H9 (cell line): ENCODE data around the gene C1orf122. TPM values are rescaled to one million over a fixed set of nuclear protein-coding genes. Genes with fewer than 3 reads are reported as not detected.

Source experiments
- DNase-seq: peaks from one replicate; pipeline ENCODE4 v3.0.0-alpha.2; 2017
- H2AFZ ChIP-seq: one replicate; pipeline ENCODE4 v1.6.1; 2013; ENCODE audit warnings: mild to moderate bottlenecking, low read length, control low read depth, moderate library complexity
- H2AK5ac ChIP-seq: 2 replicates; pipeline ENCODE4 v1.6.1; 2013; ENCODE audit warnings: low read length, control low read depth, mixed read lengths; ENCODE audit not compliant: insufficient read length
- H2BK120ac ChIP-seq: one replicate; pipeline ENCODE4 v1.6.1; 2013; ENCODE audit warnings: low read depth, mild to moderate bottlenecking, low read length, control low read depth, inconsistent platforms; ENCODE audit not compliant: poor library complexity, severe bottlenecking
- H2BK12ac ChIP-seq: 2 replicates; pipeline ENCODE4 v1.6.1; 2013; ENCODE audit warnings: low read length, control low read depth, mixed read lengths, low read depth; ENCODE audit not compliant: insufficient read length
- H2BK15ac ChIP-seq: 2 replicates; pipeline ENCODE4 v1.6.1; 2013; ENCODE audit warnings: low read depth, low read length, control low read depth
- H2BK20ac ChIP-seq: one replicate; pipeline ENCODE4 v1.6.1; 2013; ENCODE audit warnings: low read depth, mild to moderate bottlenecking, low read length, control low read depth, inconsistent platforms; ENCODE audit not compliant: poor library complexity, severe bottlenecking
- H2BK5ac ChIP-seq: 2 replicates; pipeline ENCODE4 v1.6.1; 2013; ENCODE audit warnings: low read length, control low read depth, mixed read lengths; ENCODE audit not compliant: insufficient read length
- H3K14ac ChIP-seq: 2 replicates; pipeline ENCODE4 v1.6.1; 2013; ENCODE audit warnings: low read length, control low read depth; ENCODE audit not compliant: insufficient read depth
- H3K18ac ChIP-seq: 2 replicates; pipeline ENCODE4 v1.6.1; 2013; ENCODE audit warnings: low read depth, mild to moderate bottlenecking, mixed read lengths, low read length, control low read depth; ENCODE audit not compliant: insufficient read length
- H3K23ac ChIP-seq: 2 replicates; pipeline ENCODE4 v1.6.1; 2013; ENCODE audit warnings: low read length, control low read depth, mixed read lengths, low read depth; ENCODE audit not compliant: insufficient read length
- H3K23me2 ChIP-seq: 2 replicates; pipeline ENCODE4 v1.6.1; 2013; ENCODE audit warnings: low read depth, mild to moderate bottlenecking, mixed read lengths, low read length, control low read depth; ENCODE audit not compliant: insufficient read length, poor library complexity, severe bottlenecking
- H3K27ac ChIP-seq: 2 replicates; pipeline ENCODE4 v1.5.1; 2013; ENCODE audit warnings: low read length, control low read depth, mixed read lengths, low read depth; ENCODE audit not compliant: insufficient read length
- H3K27me3 ChIP-seq: 2 replicates; pipeline ENCODE4 v1.6.1; 2013; ENCODE audit warnings: low read length, control low read depth, inconsistent platforms; ENCODE audit not compliant: insufficient read depth
- H3K4ac ChIP-seq: 2 replicates; pipeline ENCODE4 v1.6.1; 2013; ENCODE audit warnings: low read depth, mild to moderate bottlenecking, control low read depth, inconsistent platforms, low read length, moderate library complexity
- H3K4me1 ChIP-seq: 2 replicates; pipeline ENCODE4 v1.6.1; 2013; ENCODE audit warnings: low read length, control low read depth, inconsistent platforms; ENCODE audit not compliant: insufficient read depth
- H3K4me2 ChIP-seq: 2 replicates; pipeline ENCODE4 v1.6.1; 2013; ENCODE audit warnings: low read length, control low read depth, mixed read lengths; ENCODE audit not compliant: insufficient read length, insufficient read depth
- H3K56ac ChIP-seq: 2 replicates; pipeline ENCODE4 v1.6.1; 2013; ENCODE audit warnings: low read depth, mild to moderate bottlenecking, mixed read lengths, low read length, control low read depth; ENCODE audit not compliant: insufficient read length
- H3K79me1 ChIP-seq: 2 replicates; pipeline ENCODE4 v1.6.1; 2013; ENCODE audit warnings: low read depth, mild to moderate bottlenecking, moderate library complexity, low read length, control low read depth, inconsistent platforms; ENCODE audit not compliant: insufficient read depth, poor library complexity, severe bottlenecking
- H3K79me2 ChIP-seq: 2 replicates; pipeline ENCODE4 v1.6.1; 2013; ENCODE audit warnings: low read length, control low read depth, inconsistent platforms; ENCODE audit not compliant: insufficient read depth
- H3K9ac ChIP-seq: 2 replicates; pipeline ENCODE4 v1.6.1; 2013; ENCODE audit warnings: low read length, control low read depth, mixed read lengths; ENCODE audit not compliant: insufficient read length; ENCODE audit errors: extremely low read depth
- H3K9me3 ChIP-seq: one replicate; pipeline ENCODE4 v1.6.1; 2013; ENCODE audit warnings: low read depth, low read length, inconsistent platforms; ENCODE audit not compliant: control insufficient read depth
- H3T11ph ChIP-seq: one replicate; pipeline ENCODE4 v1.6.1; 2013; ENCODE audit warnings: mild to moderate bottlenecking, low read length, control low read depth, inconsistent platforms
- H4K20me1 ChIP-seq: one replicate; pipeline ENCODE4 v1.6.1; 2013; ENCODE audit not compliant: control insufficient read depth, insufficient read length, insufficient read depth
- H4K5ac ChIP-seq: 2 replicates; pipeline ENCODE4 v1.6.1; 2013; ENCODE audit warnings: low read depth, mild to moderate bottlenecking, mixed read lengths, low read length, control low read depth; ENCODE audit not compliant: insufficient read length
- H4K8ac ChIP-seq: replicated peaks from 2 replicates; pipeline ENCODE4 v1.6.1; 2013; ENCODE audit warnings: low read length, control low read depth, mixed read lengths, low read depth; ENCODE audit not compliant: insufficient read length
- H4K91ac ChIP-seq: 2 replicates; pipeline ENCODE4 v1.6.1; 2013; ENCODE audit warnings: low read depth, mild to moderate bottlenecking, moderate library complexity, mixed read lengths, low read length, control low read depth; ENCODE audit not compliant: insufficient read length
- H3K27ac Mint-ChIP-seq, 3 experiments: 2 replicates in 2 of 3; 3 replicates in 1 of 3; pipeline ENCODE4 v1.8.0; 2020 to 2021; ENCODE audit warnings: mixed read lengths in 3 of 3, mild to moderate bottlenecking in 1 of 3, moderate library complexity in 1 of 3
- H3K27me3 Mint-ChIP-seq: 2 replicates; pipeline ENCODE4 v1.8.0; 2021; ENCODE audit warnings: low read depth, mild to moderate bottlenecking, moderate library complexity, mixed read lengths
- H3K36me3 Mint-ChIP-seq, 3 experiments: 2 replicates in 2 of 3; 3 replicates in 1 of 3; pipeline ENCODE4 v1.8.0; 2020 to 2021; ENCODE audit warnings: low read depth in 3 of 3, mixed read lengths in 3 of 3; ENCODE audit not compliant: insufficient read depth in 1 of 3
- H3K4me1 Mint-ChIP-seq, 2 experiments: 2 replicates each; pipeline ENCODE4 v1.8.0; 2020; ENCODE audit warnings: mixed read lengths in 2 of 2
- H3K4me3 Mint-ChIP-seq, 2 experiments: 2 replicates in 1 of 2; 3 replicates in 1 of 2; pipeline ENCODE4 v1.8.0; 2020 to 2021; ENCODE audit warnings: mild to moderate bottlenecking in 2 of 2, mixed read lengths in 2 of 2, moderate library complexity in 1 of 2
- H3K9me3 Mint-ChIP-seq, 2 experiments: 2 replicates in 1 of 2; 3 replicates in 1 of 2; pipeline ENCODE4 v1.8.0; 2020; ENCODE audit warnings: mild to moderate bottlenecking in 2 of 2, mixed read lengths in 2 of 2, moderate library complexity in 1 of 2
- CTCF ChIP-seq: fragments of 200-600 bp; sonication (generic); conservative IDR thresholded peaks from 3 replicates; pipeline ENCODE4 v1.8.0; 2021; ENCODE audit warnings: antibody characterized with exemption, mild to moderate bottlenecking
- total RNA-seq: library from RNA; stranded (reverse); gene quantifications from 2 replicates; pipeline ENCODE4 v1.2.1, GENCODE V29; 2021

C1orf122 gene
- total RNA-seq, 1 experiment from 2014 or later, result 59.3 TPM

DNA sequence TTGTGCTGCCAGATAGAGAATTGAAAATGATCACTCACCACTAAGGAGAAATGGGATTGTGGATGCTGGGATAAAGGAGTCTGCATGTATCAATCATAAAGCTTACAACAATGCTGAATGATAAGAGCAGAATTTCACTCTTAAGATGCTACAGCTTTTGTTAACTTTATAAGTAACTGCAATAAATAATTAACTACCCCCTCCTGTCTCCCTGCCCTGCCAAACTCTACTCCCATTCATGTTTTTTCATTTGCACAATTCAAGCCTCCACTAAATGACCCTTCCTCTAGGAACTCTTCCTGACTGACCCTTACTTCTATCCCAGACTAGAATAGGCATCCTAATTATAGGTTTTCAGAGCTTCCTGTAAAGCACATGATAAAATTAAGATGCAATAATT is 36.9 kb downstream of the C1orf122 start:
- no peaks in the 10 kb centered on the region for H3K27me3 ChIP-seq
- no peaks in the 10 kb centered on the region for H3K9me3 Mint-ChIP-seq
- H3K4me1 Mint-ChIP-seq, result no peaks in the 10 kb centered on the region
- no peak overlapping the region for H4K91ac ChIP-seq
- H2BK12ac ChIP-seq, result no peak overlapping the region
- H4K5ac ChIP-seq, result no peak overlapping the region
- H3K9me3 ChIP-seq, result no peaks in the 10 kb centered on the region
- no peak overlapping the region for H3K27ac ChIP-seq
- no peaks in the 10 kb centered on the region for H3K4me1 ChIP-seq
- no peak overlapping the region for H3K4me2 ChIP-seq
- no peak for DNase-seq
- H3K27ac Mint-ChIP-seq, result no peak overlapping the region
- no peak overlapping the region for H3K9ac ChIP-seq
- no peaks in the 10 kb centered on the region for H4K20me1 ChIP-seq
- no peak overlapping the region for H3K23ac ChIP-seq
- no peak overlapping the region for H2BK20ac ChIP-seq
- H3K18ac ChIP-seq, result no peak overlapping the region
- H2BK120ac ChIP-seq, result no peak overlapping the region
- no peak overlapping the region for H2BK15ac ChIP-seq
- H2BK5ac ChIP-seq, result no peak overlapping the region
- TF ChIP-seq CTCF, result no peak
- no peak overlapping the region for H3T11ph ChIP-seq
- H3K4ac ChIP-seq, result no peak overlapping the region
- no peaks in the 10 kb centered on the region for H3K23me2 ChIP-seq
- H3K79me2 ChIP-seq, result no peaks in the 10 kb centered on the region
- H4K8ac ChIP-seq, result no peak overlapping the region
- H3K27me3 Mint-ChIP-seq, result no peaks in the 10 kb centered on the region
- H2AFZ ChIP-seq, result no peak overlapping the region
- no peak overlapping the region for H3K4me3 Mint-ChIP-seq
- peaks cover 0 to 8% (median 3%) of the 10 kb centered on the region in 3 experiments; a peak in 3 of 7 replicates for H3K36me3 Mint-ChIP-seq
- H3K79me1 ChIP-seq, result peaks cover 4% of the 10 kb centered on the region
- H3K56ac ChIP-seq, result no peak overlapping the region
- H3K14ac ChIP-seq, result no peak overlapping the region
- no peak overlapping the region for H2AK5ac ChIP-seq
